B cell (primary cell): ENCODE results near the gene IFT52. TPM values are rescaled to one million over a fixed set of nuclear protein-coding genes. Genes with fewer than 3 reads are reported as not detected.

Experiments used
- ATAC-seq: fragments of 200-7000 bp; cut with Tn5 transposase; one replicate; pipeline ENCODE4 v1.10.0; 2021; ENCODE audit warnings: low read depth, mild to moderate bottlenecking, moderate number of reproducible peaks, moderate library complexity
- CTCF ChIA-PET: fragments of 350-600 bp; sonication (Branson Sonifier 250); formaldehyde crosslinking; loops from one replicate; lab custom pipeline; 2021; ENCODE audit warnings: antibody characterized with exemption, inconsistent platforms; lab: Charles Lee
- POLR2A ChIA-PET: fragments of 350-600 bp; sonication (Branson Sonifier 250); formaldehyde crosslinking; loops from one replicate; lab custom pipeline; 2021; ENCODE audit warnings: antibody characterized with exemption; lab: Charles Lee
- DNase-seq: peaks from one replicate; pipeline ENCODE4 v3.0.0; 2013
- H2AFZ ChIP-seq: 2 replicates; pipeline ENCODE4 v1.6.1; 2012; ENCODE audit warnings: mild to moderate bottlenecking, low read depth, low read length; ENCODE audit not compliant: insufficient read depth, poor library complexity, severe bottlenecking
- H3K27ac ChIP-seq, 2 donors: 1 replicate in 1 of 2; 2 replicates in 1 of 2; pipeline ENCODE4 v1.5.1; 2012 to 2013; ENCODE audit warnings: low read length in 2 of 2, mild to moderate bottlenecking in 2 of 2, moderate library complexity in 1 of 2
- H3K27me3 ChIP-seq, 4 experiments: fragments of 200-600 bp in 1 of 4; sonication (generic) in 1 of 4; replicated peaks in 1 of 4; 1 replicate in 2 of 4; 2 replicates in 2 of 4; pipeline versions ENCODE4 v1.6.1 to v1.7.0; 2013 to 2016; ENCODE audit warnings: low read length in 3 of 4, mild to moderate bottlenecking in 2 of 4, mixed read lengths in 1 of 4, moderate library complexity in 1 of 4; ENCODE audit not compliant: insufficient read depth in 4 of 4, control insufficient read depth in 3 of 4; ENCODE audit errors: control extremely low read depth in 1 of 4
- H3K36me3 ChIP-seq, 2 experiments: replicated peaks in 1 of 2; 1 replicate in 1 of 2; 2 replicates in 1 of 2; pipeline versions ENCODE4 v1.6.1 to v1.7.1; 2013; ENCODE audit warnings: low read length in 1 of 2; ENCODE audit not compliant: insufficient read depth in 2 of 2, control insufficient read depth in 1 of 2; ENCODE audit errors: control extremely low read depth in 1 of 2, extremely low read depth in 1 of 2
- H3K4me1 ChIP-seq, 2 donors: fragments of 200-600 bp in 1 of 2; sonication (generic) in 1 of 2; 1 replicate in 1 of 2; 2 replicates in 1 of 2; pipeline versions ENCODE4 v1.5.1 to v1.6.1; 2013 to 2017; ENCODE audit warnings: low read length in 2 of 2; ENCODE audit not compliant: control insufficient read depth in 2 of 2, insufficient read depth in 2 of 2
- H3K4me2 ChIP-seq: replicated peaks from 2 replicates; pipeline ENCODE3; 2012; ENCODE audit warnings: mild to moderate bottlenecking, low read depth, low read length; ENCODE audit not compliant: poor library complexity, severe bottlenecking
- H3K4me3 ChIP-seq, 5 experiments: fragments of 200-600 bp in 1 of 5; sonication (generic) in 1 of 5; 1 replicate in 3 of 5; 2 replicates in 2 of 5; pipeline versions ENCODE4 v1.5.1 to v1.7.0; 2011 to 2016; ENCODE audit warnings: low read length in 4 of 5, mild to moderate bottlenecking in 4 of 5, low read depth in 2 of 5, control low read depth in 1 of 5, moderate library complexity in 1 of 5; ENCODE audit not compliant: insufficient read depth in 1 of 5; ENCODE audit errors: control extremely low read depth in 1 of 5, extremely low read depth in 1 of 5
- H3K79me2 ChIP-seq: fragments of 200-600 bp; sonication (generic); one replicate; pipeline ENCODE4 v1.6.0; 2016; ENCODE audit warnings: low read length; ENCODE audit not compliant: control insufficient read depth, insufficient read depth
- H3K9ac ChIP-seq: fragments of 200-600 bp; sonication (generic); 2 replicates; pipeline ENCODE4 v1.6.1; 2017; ENCODE audit warnings: mild to moderate bottlenecking, low read length, moderate library complexity
- H3K9me3 ChIP-seq, 3 donors: one replicate each; pipeline versions ENCODE4 v1.6.1 to v1.7.1; 2013; ENCODE audit warnings: low read length in 2 of 3; ENCODE audit not compliant: control insufficient read depth in 2 of 3, insufficient read depth in 1 of 3; ENCODE audit errors: control extremely low read depth in 1 of 3
- H4K20me1 ChIP-seq: 2 replicates; pipeline ENCODE4 v1.6.0; 2012; ENCODE audit warnings: mild to moderate bottlenecking, low read length; ENCODE audit not compliant: insufficient read depth, control insufficient read depth, poor library complexity, severe bottlenecking
- H3K27ac Mint-ChIP-seq: one replicate; pipeline ENCODE4 v1.8.0; 2021; ENCODE audit warnings: mixed read lengths
- H3K27me3 Mint-ChIP-seq: one replicate; pipeline ENCODE4 v1.8.0; 2021; ENCODE audit warnings: mixed read lengths
- H3K4me1 Mint-ChIP-seq: one replicate; pipeline ENCODE4 v1.8.0; 2021; ENCODE audit warnings: mixed read lengths
- H3K4me3 Mint-ChIP-seq: one replicate; pipeline ENCODE4 v1.8.0; 2021; ENCODE audit warnings: mixed read lengths
- H3K9me3 Mint-ChIP-seq: one replicate; pipeline ENCODE4 v1.8.0; 2022; ENCODE audit warnings: mixed read lengths; ENCODE audit not compliant: insufficient read depth
- EZH2 ChIP-seq: IDR thresholded peaks from 2 replicates; pipeline ENCODE4 v1.6.1; 2012; ENCODE audit warnings: borderline replicate concordance, low read depth, mild to moderate bottlenecking, moderate library complexity, low read length; ENCODE audit not compliant: insufficient read depth, poor library complexity, severe bottlenecking
- WGBS: methylation state at CpG from one replicate; pipeline ENCODE4 v1.1.5; 2013; ENCODE audit warnings: missing lambda C conversion rate; ENCODE audit not compliant: insufficient coverage; 5-methylcytosine and 5-hydroxymethylcytosine counted together
- intact Hi-C: fragments of 100-400 bp; cut with micrococcal nuclease; formaldehyde crosslinking; loops from one replicate; pipeline ENCODE4 v1.10.0; 2022
- polyA plus RNA-seq: library from polyadenylated mRNA; depleted of rRNA; stranded (reverse); fragments of >200 nt; gene quantifications from 2 replicates; pipeline ENCODE4 v1.2.3, GENCODE V29; 2012
- total RNA-seq, 2 donors: library from RNA; stranded (reverse); fragments of 120-200 nt in 1 of 2; gene quantifications; 1 replicate in 1 of 2; 2 replicates in 1 of 2; pipeline versions ENCODE4 v1.2.3 to v1.2.4, GENCODE V29; 2013 to 2022
- TF ChIP-seq, protein P1 (sequence below): fragments of 200-600 bp; IDR thresholded peaks from one replicate; pipeline ENCODE4 v1.8.0; 2022; ENCODE audit warnings: antibody characterized with exemption, mild to moderate bottlenecking

Gene IFT52
- total and polyA plus RNA-seq, 2 donors (not counting 1 experiment from before 2014, with no cell fraction given): 16.7 to 18.4 TPM

- TF ChIP-seq EZH2: no peak
- TF ChIP-seq, protein P1, sequence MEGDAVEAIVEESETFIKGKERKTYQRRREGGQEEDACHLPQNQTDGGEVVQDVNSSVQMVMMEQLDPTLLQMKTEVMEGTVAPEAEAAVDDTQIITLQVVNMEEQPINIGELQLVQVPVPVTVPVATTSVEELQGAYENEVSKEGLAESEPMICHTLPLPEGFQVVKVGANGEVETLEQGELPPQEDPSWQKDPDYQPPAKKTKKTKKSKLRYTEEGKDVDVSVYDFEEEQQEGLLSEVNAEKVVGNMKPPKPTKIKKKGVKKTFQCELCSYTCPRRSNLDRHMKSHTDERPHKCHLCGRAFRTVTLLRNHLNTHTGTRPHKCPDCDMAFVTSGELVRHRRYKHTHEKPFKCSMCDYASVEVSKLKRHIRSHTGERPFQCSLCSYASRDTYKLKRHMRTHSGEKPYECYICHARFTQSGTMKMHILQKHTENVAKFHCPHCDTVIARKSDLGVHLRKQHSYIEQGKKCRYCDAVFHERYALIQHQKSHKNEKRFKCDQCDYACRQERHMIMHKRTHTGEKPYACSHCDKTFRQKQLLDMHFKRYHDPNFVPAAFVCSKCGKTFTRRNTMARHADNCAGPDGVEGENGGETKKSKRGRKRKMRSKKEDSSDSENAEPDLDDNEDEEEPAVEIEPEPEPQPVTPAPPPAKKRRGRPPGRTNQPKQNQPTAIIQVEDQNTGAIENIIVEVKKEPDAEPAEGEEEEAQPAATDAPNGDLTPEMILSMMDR: no peak
- CTCF ChIA-PET: interaction anchor here (1.0 to 2.0 kb wide), 3 partner anchors 22 to 120 kb away, joined by 3 to 7 read pairs (median 6); no protein-coding TSS in a partner anchor
- H3K4me2 ChIP-seq: no peak overlapping the region
- no peaks in the 10 kb centered on the region for H3K27me3 ChIP-seq
- Mint-ChIP-seq H3K4me3 (no peak overlapping the region), H3K27me3 (no peaks in the 10 kb centered on the region), H3K9me3 (no peaks in the 10 kb centered on the region), H3K27ac (peak overlapping the region; percentile 26), H3K4me1 (peaks cover 13% of the 10 kb centered on the region)
- H3K27ac ChIP-seq: no peak overlapping the region
- POLR2A ChIA-PET: no interaction called here
- H4K20me1 ChIP-seq: no peaks in the 10 kb centered on the region
- no peaks in the 10 kb centered on the region for H3K79me2 ChIP-seq
- H3K4me3 ChIP-seq: no peak overlapping the region
- WGBS: no CpG with 5 or more reads among the region's 6 CpGs
- no peaks in the 10 kb centered on the region for H3K9me3 ChIP-seq
- no peak for DNase-seq
- H2AFZ ChIP-seq: no peak overlapping the region
- ATAC-seq: no peak
- no peak overlapping the region for H3K9ac ChIP-seq
- no peaks in the 10 kb centered on the region for H3K36me3 ChIP-seq
- peaks cover 5 to 18% of the 10 kb centered on the region in 2 donors for H3K4me1 ChIP-seq
- intact Hi-C loops: no loop called here
Observed at GRCh38 chr20:43658723-43659419, 68.1 kb downstream of the IFT52 start.

DNA sequence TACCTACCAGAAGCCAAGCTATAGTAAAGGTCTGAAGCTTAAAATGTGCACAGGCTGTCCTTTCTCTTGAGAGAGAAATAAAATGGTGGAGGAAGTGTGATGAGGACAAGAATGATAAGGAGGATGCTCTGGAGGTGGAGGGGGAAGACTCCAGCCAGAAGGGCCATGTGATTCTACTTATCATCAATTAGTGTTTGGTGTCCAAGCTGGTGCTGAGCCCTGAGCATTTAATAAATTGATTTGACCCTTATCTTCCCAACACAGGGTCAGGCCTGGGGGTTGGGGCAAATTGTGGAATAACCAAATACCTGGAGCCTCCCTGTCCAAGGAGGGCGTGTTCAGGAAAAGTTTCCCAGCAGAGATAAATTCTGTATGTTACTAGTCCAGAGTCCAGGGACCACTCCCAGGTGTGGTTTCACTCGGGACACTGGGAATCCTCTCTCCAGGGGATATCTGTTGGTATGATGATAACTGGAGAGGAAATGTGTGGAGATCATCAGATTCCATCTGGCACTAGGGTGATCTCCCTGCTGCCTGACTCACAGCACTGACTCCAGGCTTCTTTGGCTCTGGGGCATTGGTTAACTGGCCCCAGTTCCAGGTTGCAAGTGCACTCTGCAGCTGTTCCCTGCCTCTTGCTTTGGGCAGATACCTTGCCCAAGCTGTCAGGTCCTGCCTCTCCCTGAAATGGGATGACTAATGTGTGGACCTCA is 72.4 kb downstream of the IFT52 start:
- ATAC-seq (no peak), DNase-seq (no peak)
- Mint-ChIP-seq H3K27me3 (no peaks in the 10 kb centered on the region), H3K27ac (no peak overlapping the region), H3K9me3 (no peaks in the 10 kb centered on the region), H3K4me1 (peaks cover 18% of the 10 kb centered on the region), H3K4me3 (no peak overlapping the region)
- CTCF ChIA-PET: interaction anchor here (1.1 to 2.6 kb wide), 3 partner anchors 18 to 125 kb away, joined by 3 to 13 read pairs (median 3); no protein-coding TSS in a partner anchor
- Histone ChIP-seq H3K4me1 (peaks cover 10 to 43% of the 10 kb centered on the region in 2 donors), H3K27ac (no peak overlapping the region), H4K20me1 (no peaks in the 10 kb centered on the region), H3K9ac (no peak overlapping the region), H3K4me3 (no peak overlapping the region), H2AFZ (no peak overlapping the region), H3K79me2 (peaks cover 10% of the 10 kb centered on the region), H3K36me3 (no peaks in the 10 kb centered on the region), H3K4me2 (no peak overlapping the region), H3K9me3 (peaks cover 0 to 2% (median 0%) of the 10 kb centered on the region in 3 donors), H3K27me3 (peaks cover 0 to 8% (median 0%) of the 10 kb centered on the region in 4 experiments)
- 100% methylated on average over 2 of the region's 2 CpGs for WGBS
- no peak for TF ChIP-seq EZH2
- TF ChIP-seq, protein P1: no peak
- intact Hi-C loops: no loop called here
- POLR2A ChIA-PET: no interaction called here
